HG02973 (cell line): Measurements from ENCODE around the gene CLK3.
"Not testable (repeated sequence)": the region's sequence is repeated elsewhere in the genome, so short reads cannot be mapped to it uniquely, and the experiment has no call there.

Experiments used
- ATAC-seq: cut with Tn5 transposase; IDR thresholded peaks from one replicate; pipeline ENCODE4 v1.9.1; 2021; ENCODE audit warnings: moderate library complexity; ENCODE audit not compliant: unreplicated experiment

The CLK3 gene

GRCh38 chr15:74615508-74616365 lies at the start of gene CLK3:
TSS of gene CLK3 (plus strand) at chr15:74615836. CDS start at chr15:74619197, 3,361 bp downstream.
- ATAC-seq = peak; percentile 66

GRCh38 chr15:74568594-74568993 lies 47.0 kb upstream of the CLK3 start:
- no peak for ATAC-seq

DNA sequence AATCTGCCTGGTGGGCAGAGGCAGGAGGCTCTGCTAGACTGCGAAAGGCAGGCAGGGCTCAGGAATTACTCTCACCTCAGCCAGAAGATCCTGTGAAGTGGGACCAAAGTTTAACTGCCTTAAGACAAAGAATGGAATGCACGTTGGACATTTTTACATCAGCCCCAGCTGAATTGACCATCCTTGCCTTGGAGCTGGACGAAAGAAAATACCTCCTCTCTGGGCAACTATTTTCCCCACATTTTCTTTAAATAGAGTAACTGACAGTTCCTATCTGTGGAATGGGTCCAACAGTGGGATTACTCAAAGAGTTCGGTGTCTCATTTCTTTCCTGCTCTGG lies 45.9 kb upstream of the CLK3 start:
- no peak for ATAC-seq

GRCh38 chr15:74571191-74571590 lies 44.4 kb upstream of the CLK3 start:
- no peak for ATAC-seq

DNA sequence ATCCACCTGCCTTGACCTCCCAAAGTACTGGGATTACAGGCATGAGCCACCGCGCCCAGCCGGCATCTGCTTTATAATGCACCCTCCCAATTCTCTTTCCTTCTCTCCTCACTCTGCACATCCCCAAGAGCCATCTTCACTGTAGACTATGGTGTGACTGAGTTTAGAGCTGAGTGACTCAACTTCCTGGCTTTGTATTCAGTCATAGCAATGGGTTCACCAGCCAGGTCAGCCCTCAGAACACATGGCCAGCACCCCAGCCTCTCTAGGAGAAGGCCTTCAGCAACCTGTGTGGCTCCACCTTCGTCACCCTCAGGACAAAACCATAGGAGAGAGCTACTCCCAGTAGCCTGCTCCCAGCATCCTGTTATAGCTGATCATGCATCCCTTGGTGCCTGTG lies 41.6 kb upstream of the CLK3 start:
- ATAC-seq = no peak

GRCh38 chr15:74578496-74578994 lies 37.1 kb upstream of the CLK3 start:
- ATAC-seq = no peak

GRCh38 chr15:74579001-74579400 lies 36.6 kb upstream of the CLK3 start:
- no peak for ATAC-seq

GRCh38 chr15:74580538-74581350 lies 34.9 kb upstream of the CLK3 start:
- no peak for ATAC-seq

DNA sequence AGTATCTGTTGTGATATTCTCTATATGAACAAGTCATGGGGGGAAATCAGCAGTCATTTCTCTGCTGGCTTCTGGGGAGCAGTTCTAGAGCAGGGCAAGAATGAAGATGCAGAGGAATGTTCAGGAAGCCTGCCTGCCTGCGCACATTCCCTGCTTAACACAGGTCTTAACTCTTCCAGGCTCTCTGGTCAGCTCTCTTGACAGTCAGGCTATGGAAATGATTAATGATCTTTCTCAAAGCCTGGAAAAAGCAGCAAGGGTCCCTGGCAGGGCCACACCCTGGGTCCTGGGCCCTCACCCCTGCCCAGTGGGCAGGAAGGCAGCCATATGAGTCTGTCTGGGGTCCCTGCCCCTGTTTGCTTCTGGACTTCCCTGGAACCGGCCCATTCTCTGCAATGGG lies 31.4 kb upstream of the CLK3 start:
- no peak for ATAC-seq

- no peak for ATAC-seq
Observed at GRCh38 chr15:74584779-74585178, 30.9 kb upstream of the CLK3 start.

- ATAC-seq = no peak
Observed at GRCh38 chr15:74585191-74585590, 30.4 kb upstream of the CLK3 start.

- ATAC-seq = no peak
Observed at GRCh38 chr15:74585857-74586256, 29.8 kb upstream of the CLK3 start.

DNA sequence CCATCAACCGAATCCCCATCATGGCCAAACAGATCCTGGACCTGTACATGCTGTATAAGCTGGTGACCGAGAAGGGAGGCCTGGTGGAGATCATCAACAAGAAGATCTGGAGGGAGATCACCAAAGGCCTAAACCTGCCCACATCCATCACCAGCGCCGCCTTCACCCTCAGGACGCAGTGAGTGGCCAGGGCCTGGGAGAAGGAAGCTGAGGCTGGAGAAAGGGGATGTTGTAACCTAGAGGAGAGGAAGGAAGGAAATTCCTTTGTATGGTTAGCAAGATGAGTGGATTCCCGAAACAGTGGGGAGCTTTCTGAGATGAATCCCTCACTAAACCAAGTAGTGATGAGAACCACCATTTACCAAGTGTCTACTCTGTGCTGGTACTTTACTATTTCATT lies 25.8 kb upstream of the CLK3 start:
- ATAC-seq = no peak

DNA sequence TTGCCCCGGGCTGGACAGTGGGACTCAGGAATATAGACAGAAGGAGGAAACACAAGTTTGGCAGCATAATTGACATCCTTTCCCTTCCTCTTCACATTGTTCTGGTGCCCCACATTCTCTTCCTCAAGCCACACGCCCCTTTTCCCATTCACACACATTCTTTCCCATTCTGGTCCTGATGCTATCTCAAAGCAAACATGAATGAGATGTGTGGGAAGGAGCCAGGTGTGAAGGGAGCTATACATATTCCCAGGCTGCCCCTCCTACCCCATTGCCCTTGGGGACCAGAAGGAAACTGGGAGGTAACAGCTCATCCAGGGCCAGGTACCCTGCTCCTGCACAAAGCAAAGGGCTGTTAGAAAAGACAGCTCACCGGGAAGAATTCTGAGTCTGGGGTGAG lies 23.4 kb upstream of the CLK3 start:
- no peak for ATAC-seq

DNA sequence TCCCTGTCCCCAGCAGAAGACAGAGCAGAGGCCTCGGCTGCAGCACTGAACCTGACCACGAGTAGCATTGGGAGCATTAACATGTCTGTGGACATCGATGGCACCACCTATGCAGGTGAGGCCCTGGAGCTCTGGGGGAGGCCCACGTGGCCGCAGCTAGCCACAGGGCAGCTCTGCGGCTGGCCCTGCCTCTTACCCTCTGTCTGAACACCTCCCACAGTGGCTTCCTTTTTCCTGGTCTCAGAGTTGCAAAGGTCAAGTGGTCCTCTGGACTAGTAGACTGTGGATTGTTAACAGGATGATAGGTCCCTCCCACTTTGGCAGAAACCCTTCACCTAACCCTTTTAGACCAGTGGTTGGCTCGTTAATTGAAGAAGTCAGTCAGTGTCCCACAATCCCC lies 22.5 kb upstream of the CLK3 start:
- no peak for ATAC-seq

DNA sequence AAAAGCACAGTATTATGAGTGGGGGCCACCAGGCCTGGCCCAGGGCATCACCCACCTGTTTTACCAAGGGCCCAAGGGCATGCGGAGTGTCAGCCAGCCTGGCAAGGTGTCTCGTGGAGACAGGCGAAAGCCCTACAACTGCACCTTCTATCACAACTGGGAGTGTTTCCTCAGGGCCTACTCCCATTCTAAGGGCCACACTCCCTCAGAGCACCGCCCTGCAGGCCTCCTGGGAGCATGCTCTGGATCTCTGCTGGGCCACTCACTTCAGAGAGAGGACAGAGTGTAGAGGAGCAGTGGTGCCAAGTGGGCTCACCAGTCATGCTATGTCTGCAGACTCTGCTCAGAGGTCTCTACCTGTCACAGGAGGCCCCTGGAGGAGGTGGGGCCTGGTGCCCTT lies 21.2 kb upstream of the CLK3 start:
- no peak for ATAC-seq

DNA sequence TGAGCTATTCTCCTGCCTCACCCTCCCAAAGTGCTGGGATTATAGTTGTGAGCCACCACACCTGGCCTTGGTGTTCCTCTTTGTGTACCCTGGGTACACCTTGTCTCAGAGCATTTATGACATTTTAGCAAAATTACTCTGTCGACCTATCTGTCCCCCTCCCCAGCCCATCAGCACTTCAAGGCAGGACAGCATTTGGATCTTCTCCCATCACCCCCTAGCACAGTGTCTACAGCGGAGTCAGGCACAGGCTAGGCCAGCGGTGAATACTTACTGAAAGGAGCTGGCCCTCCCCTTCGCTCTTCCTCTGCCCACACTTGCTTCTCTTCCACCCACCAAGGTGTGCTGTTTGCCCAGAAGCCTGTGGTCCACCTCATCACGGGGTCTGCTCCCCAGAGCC lies 20.4 kb upstream of the CLK3 start:
- no peak for ATAC-seq

DNA sequence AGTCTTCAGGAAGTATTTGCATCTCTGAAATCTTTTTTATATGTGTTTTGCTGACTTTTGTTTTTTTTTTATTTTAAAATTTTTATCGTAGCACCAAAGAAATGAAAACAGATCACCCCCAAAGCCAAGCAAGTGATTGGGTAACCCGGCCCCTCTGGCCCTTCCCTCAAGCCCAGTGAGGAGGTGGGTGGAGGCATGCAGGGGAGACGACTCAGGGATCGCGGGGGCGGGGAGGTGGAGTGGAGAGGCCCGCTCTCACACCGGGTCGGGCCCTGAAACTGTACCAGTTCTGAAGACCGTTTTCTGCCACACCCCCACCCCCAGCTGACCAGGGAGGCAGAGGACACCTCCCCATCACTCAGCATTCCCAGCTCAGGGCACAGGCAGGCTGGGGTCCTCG lies 18.9 kb upstream of the CLK3 start:
- ATAC-seq = not testable (repeated sequence)

- ATAC-seq = not testable (repeated sequence)
Observed at GRCh38 chr15:74597146-74597705, 18.4 kb upstream of the CLK3 start.

- ATAC-seq = peak; percentile 85
Observed at GRCh38 chr15:74598126-74598842, 17.4 kb upstream of the CLK3 start.

- no peak for ATAC-seq
Observed at GRCh38 chr15:74599156-74599555, 16.5 kb upstream of the CLK3 start.
